GM10248 (cell line): ENCODE data around the gene PPP2R2B.

ENCODE experiments used
- CTCF ChIA-PET: fragments of 300-600 bp; sonication (Branson Sonifier 250); formaldehyde crosslinking; extraction: SDS; loops from one replicate; lab custom pipeline; 2021; ENCODE audit warnings: antibody characterized with exemption; lab: Yijun Ruan, JAX
- POLR2A ChIA-PET: fragments of 350-650 bp; sonication (Branson Sonifier 250); formaldehyde crosslinking; extraction: SDS; loops from one replicate; lab custom pipeline; 2020; ENCODE audit warnings: antibody characterized with exemption; lab: Yijun Ruan, JAX
- DNase-seq: peaks from one replicate; pipeline ENCODE4 v3.0.0; 2012; ENCODE audit errors: extremely low spot score
- TF ChIP-seq, protein P1 (sequence below): IDR thresholded peaks from 2 replicates; pipeline ENCODE4 v1.5.1; 2012; ENCODE audit warnings: mild to moderate bottlenecking, low read depth; ENCODE audit errors: extremely low read depth, missing control alignments, control extremely low read depth

PPP2R2B gene

DNA sequence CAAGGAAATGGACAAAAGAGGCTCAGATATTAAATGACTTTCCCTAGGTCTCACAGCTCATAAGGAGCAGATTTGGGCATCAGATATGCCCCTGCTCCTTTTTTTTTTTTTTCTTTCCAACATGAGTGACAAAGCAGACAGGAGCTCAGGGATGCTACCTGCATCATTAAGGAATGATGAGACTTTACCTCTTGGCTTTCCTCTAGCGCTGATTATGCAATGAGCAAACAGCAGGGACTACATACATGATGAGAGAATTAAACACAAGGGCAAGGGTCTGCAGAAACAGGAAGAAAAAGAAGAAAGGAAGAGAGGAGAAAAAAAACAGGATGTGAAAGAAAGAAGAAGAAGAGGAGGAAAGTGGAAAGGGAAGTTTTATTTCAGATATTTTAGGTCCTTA lies 179.9 kb downstream of the PPP2R2B start:
- TF ChIP-seq, protein P1, sequence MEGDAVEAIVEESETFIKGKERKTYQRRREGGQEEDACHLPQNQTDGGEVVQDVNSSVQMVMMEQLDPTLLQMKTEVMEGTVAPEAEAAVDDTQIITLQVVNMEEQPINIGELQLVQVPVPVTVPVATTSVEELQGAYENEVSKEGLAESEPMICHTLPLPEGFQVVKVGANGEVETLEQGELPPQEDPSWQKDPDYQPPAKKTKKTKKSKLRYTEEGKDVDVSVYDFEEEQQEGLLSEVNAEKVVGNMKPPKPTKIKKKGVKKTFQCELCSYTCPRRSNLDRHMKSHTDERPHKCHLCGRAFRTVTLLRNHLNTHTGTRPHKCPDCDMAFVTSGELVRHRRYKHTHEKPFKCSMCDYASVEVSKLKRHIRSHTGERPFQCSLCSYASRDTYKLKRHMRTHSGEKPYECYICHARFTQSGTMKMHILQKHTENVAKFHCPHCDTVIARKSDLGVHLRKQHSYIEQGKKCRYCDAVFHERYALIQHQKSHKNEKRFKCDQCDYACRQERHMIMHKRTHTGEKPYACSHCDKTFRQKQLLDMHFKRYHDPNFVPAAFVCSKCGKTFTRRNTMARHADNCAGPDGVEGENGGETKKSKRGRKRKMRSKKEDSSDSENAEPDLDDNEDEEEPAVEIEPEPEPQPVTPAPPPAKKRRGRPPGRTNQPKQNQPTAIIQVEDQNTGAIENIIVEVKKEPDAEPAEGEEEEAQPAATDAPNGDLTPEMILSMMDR = no peak
- no peak for DNase-seq
- POLR2A ChIA-PET = no interaction called here
- CTCF ChIA-PET = interaction anchor here (1.0 to 1.6 kb wide), 2 partner anchors 10 to 13 kb away, joined by 5 read pairs; no protein-coding TSS in a partner anchor

GRCh38 chr5:146697211-146697610 lies 181.3 kb downstream of the PPP2R2B start:
- ChIA-PET CTCF (no interaction called here), POLR2A (no interaction called here)
- TF ChIP-seq, protein P1 = no peak
- no peak for DNase-seq

GRCh38 chr5:146695646-146696045 lies 182.9 kb downstream of the PPP2R2B start:
- ChIA-PET POLR2A (no interaction called here), CTCF (interaction anchor here (1.7 kb wide), 1 partner anchor 10 kb away, joined by 3 read pairs; no protein-coding TSS in a partner anchor)
- DNase-seq = no peak
- TF ChIP-seq, protein P1 = no peak

DNA sequence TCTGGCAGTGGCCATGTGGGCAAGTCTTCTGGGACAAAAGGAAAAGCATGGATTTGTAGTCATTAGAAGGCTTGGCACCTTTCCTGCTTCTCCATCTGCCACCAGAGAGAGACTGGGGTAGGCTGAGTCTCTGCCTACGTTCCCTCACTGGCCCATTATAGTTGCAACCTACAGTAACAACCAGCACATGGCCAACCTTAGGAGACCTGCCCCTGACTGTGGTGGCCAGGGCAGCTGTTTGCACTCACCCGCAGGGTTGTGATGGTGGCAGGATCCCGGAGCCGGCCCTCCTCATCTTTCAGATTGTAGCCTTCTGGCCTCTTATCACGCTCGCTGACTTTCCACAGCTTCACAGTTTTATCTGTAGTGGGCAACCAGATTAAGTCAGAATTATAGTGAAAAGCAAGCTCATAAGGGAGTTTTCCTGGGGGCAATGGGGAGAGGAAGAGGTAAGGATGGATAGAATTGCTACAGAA lies 187.6 kb downstream of the PPP2R2B start:
- TF ChIP-seq, protein P1 = no peak
- CTCF ChIA-PET = interaction anchor here (0.9 to 2.2 kb wide), 3 partner anchors 9 to 17 kb away, joined by 3 to 6 read pairs (median 3); no protein-coding TSS in a partner anchor
- no peak for DNase-seq
- POLR2A ChIA-PET = no interaction called here

GRCh38 chr5:146687630-146688029 lies 190.9 kb downstream of the PPP2R2B start:
- ChIA-PET CTCF (interaction anchor here (1.8 kb wide), 1 partner anchor 12 kb away, joined by 5 read pairs; no protein-coding TSS in a partner anchor), POLR2A (no interaction called here)
- DNase-seq = no peak
- TF ChIP-seq, protein P1 = no peak

GRCh38 chr5:146683861-146684260 lies 194.7 kb downstream of the PPP2R2B start:
- TF ChIP-seq, protein P1 = no peak
- POLR2A ChIA-PET = no interaction called here
- DNase-seq = no peak
- CTCF ChIA-PET = interaction anchor here (2.3 kb wide), 1 partner anchor 10 kb away, joined by 6 read pairs; no protein-coding TSS in a partner anchor
